H1 (cell line): Measurements from ENCODE around the gene USH2A.

Experiments used
- ATF2 ChIP-seq: IDR thresholded peaks from 2 replicates; pipeline ENCODE4 v1.6.1; 2012; ENCODE audit warnings: low read length, inconsistent platforms
- CBX5 ChIP-seq: fragments of 300-800, 300-1000 bp; sonication (generic); IDR thresholded peaks from 2 replicates; pipeline ENCODE4 v1.7.1; 2016; ENCODE audit warnings: antibody characterized with exemption, low read length, low read depth
- CREB1 ChIP-seq: IDR thresholded peaks from 2 replicates; pipeline ENCODE4 v1.6.1; 2012; ENCODE audit warnings: inconsistent platforms
- CTCF ChIP-seq, 3 experiments: IDR thresholded peaks; 1 replicate in 2 of 3; 2 replicates in 1 of 3; pipeline versions ENCODE4 v1.5.1 to v1.6.1; 2011; ENCODE audit warnings: low read length in 3 of 3, mild to moderate bottlenecking in 3 of 3, inconsistent platforms in 2 of 3, low read depth in 1 of 3, moderate library complexity in 1 of 3; ENCODE audit not compliant: insufficient read depth in 1 of 3; ENCODE audit errors: control extremely low read depth in 1 of 3
- EZH2 ChIP-seq: fragments of 200-600 bp; sonication (generic); IDR thresholded peaks from 2 replicates; pipeline ENCODE4 v1.7.1; 2012; ENCODE audit warnings: low read depth, mild to moderate bottlenecking, moderate library complexity, low read length, inconsistent platforms; ENCODE audit not compliant: severe bottlenecking
- FOSL1 ChIP-seq: IDR thresholded peaks from 2 replicates; pipeline ENCODE4 v1.6.1; 2011; ENCODE audit warnings: mild to moderate bottlenecking, low read depth, low read length, moderate library complexity; ENCODE audit not compliant: insufficient read depth
- KDM4A ChIP-seq: IDR thresholded peaks from one replicate; pipeline ENCODE4 v1.7.1; 2012; ENCODE audit warnings: low read depth, mild to moderate bottlenecking, moderate library complexity, low read length, inconsistent platforms; ENCODE audit not compliant: severe bottlenecking
- MAFK ChIP-seq: IDR thresholded peaks from 2 replicates; pipeline ENCODE4 v1.6.1; 2012; ENCODE audit warnings: low read depth, mild to moderate bottlenecking, improper control_type of control experiment, low read length
- POLR2A ChIP-seq, 2 experiments: IDR thresholded peaks; 1 replicate in 1 of 2; 2 replicates in 1 of 2; pipeline ENCODE4 v1.6.1; 2011; ENCODE audit warnings: low read depth in 2 of 2, low read length in 2 of 2, mild to moderate bottlenecking in 2 of 2; ENCODE audit errors: control extremely low read depth in 1 of 2
- RAD21 ChIP-seq, 2 experiments: IDR thresholded peaks in 1 of 2; conservative IDR thresholded peaks in 1 of 2; 2 replicates each; pipeline ENCODE4 v1.6.1; 2011; ENCODE audit warnings: low read depth in 2 of 2, low read length in 2 of 2, improper control_type of control experiment in 1 of 2, inconsistent platforms in 1 of 2, mild to moderate bottlenecking in 1 of 2, moderate library complexity in 1 of 2
- RFX5 ChIP-seq: IDR thresholded peaks from 2 replicates; pipeline ENCODE4 v1.6.1; 2011; ENCODE audit warnings: low read depth, low read length, improper control_type of control experiment, borderline replicate concordance
- TAF7 ChIP-seq: optimal IDR thresholded peaks from 2 replicates; pipeline ENCODE3; 2011; ENCODE audit warnings: low read depth, mild to moderate bottlenecking, inconsistent platforms, low read length, moderate library complexity, borderline replicate concordance

GRCh38 chr1:216459651-216460207 lies 36.5 kb upstream of the USH2A start:
- TF ChIP-seq POLR2A (IDR thresholded peaks at IDR 0.05; ENCODE audit: control extremely low read depth in 1 of 2, low read depth in 2 of 2, low read length in 2 of 2) (no peak), RFX5 (no peak), CTCF (IDR thresholded peaks at IDR 0.05; ENCODE audit: control extremely low read depth in 1 of 3, insufficient read depth in 1 of 3, low read depth in 1 of 3, low read length in 3 of 3) (no peak), FOSL1 (no peak), EZH2 (no peak), CBX5 (no peak), KDM4A (no peak), RAD21 (IDR thresholded peaks at IDR 0.05 in 1 of 2, conservative IDR thresholded peaks at IDR 0.05 in 1 of 2; ENCODE audit: low read depth in 2 of 2, low read length in 2 of 2) (no peak), CREB1 (no peak), TAF7 (no peak), MAFK (no peak), ATF2 (no peak)
